ENCODE data around the gene PINK1.

The PINK1 gene

DNA sequence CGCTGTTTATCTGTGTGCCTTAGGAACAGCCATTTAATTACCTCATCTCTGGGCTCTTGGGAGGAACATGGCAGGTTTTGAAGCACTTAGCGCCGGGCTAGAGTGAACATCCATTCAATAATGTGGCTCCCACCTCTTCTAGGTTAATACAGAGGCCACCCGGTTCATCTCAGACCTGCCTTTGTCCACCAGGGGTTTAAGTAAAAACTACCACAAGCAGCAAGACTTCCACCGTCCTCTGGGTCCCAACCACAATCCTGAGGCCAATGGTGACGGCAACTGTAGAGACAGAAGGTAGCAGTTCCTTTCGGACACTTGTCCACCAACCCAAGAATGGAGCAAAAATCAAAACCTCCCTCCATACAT lies 28.8 kb downstream of the PINK1 start:
- H3K79me2 ChIP-seq (ENCODE audit: insufficient read depth, low read depth), result peaks cover 30% of the 10 kb centered on the region
- H3K4me2 ChIP-seq, result peak overlapping the region; percentile 81
- TF ChIP-seq, protein P1, sequence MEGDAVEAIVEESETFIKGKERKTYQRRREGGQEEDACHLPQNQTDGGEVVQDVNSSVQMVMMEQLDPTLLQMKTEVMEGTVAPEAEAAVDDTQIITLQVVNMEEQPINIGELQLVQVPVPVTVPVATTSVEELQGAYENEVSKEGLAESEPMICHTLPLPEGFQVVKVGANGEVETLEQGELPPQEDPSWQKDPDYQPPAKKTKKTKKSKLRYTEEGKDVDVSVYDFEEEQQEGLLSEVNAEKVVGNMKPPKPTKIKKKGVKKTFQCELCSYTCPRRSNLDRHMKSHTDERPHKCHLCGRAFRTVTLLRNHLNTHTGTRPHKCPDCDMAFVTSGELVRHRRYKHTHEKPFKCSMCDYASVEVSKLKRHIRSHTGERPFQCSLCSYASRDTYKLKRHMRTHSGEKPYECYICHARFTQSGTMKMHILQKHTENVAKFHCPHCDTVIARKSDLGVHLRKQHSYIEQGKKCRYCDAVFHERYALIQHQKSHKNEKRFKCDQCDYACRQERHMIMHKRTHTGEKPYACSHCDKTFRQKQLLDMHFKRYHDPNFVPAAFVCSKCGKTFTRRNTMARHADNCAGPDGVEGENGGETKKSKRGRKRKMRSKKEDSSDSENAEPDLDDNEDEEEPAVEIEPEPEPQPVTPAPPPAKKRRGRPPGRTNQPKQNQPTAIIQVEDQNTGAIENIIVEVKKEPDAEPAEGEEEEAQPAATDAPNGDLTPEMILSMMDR (conservative IDR thresholded peaks at IDR 0.05; ENCODE audit: low read depth, low read length), result no peak
- no peak overlapping the region for H3K27ac ChIP-seq
- no peaks in the 10 kb centered on the region for H4K20me1 ChIP-seq (ENCODE audit: insufficient read depth)
- H3K27me3 ChIP-seq (ENCODE audit: insufficient read depth, low read depth), result no peaks in the 10 kb centered on the region
- no peak overlapping the region for H3K4me3 ChIP-seq (IDR thresholded peaks at IDR 0.05; ENCODE audit: insufficient read depth, low read depth, low read length)
- no peak overlapping the region; the same call in 1 of the 2 replicates for H3K9ac ChIP-seq
- H2AFZ ChIP-seq (ENCODE audit: low read depth), result peak overlapping the region; percentile 77
- peaks cover 19% of the 10 kb centered on the region for H3K4me1 ChIP-seq (ENCODE audit: low read depth, poor library complexity, severe bottlenecking)
- H3K36me3 ChIP-seq (ENCODE audit: insufficient read depth), result no peaks in the 10 kb centered on the region

DNA sequence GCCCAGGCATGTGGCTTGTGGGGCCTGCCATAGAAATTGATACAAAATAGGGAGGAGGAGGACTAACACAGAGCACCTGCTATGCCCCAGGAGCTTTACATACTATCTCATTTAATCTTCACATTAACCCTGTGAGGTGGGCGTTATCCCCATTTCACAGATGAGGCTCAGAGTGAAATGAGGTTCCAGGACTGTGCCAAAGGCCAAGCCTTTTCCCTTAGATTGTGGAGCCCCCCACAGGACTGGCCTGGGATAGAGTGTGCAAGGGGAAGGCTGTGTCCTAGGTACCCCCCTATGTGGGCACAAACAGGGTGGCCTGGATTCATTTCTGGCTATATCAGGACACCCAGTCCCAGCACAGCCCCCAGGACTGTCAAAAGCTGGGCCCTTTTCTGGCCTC lies 30.1 kb downstream of the PINK1 start:
- H3K27me3 ChIP-seq (ENCODE audit: insufficient read depth, low read depth), result no peaks in the 10 kb centered on the region
- H3K79me2 ChIP-seq (ENCODE audit: insufficient read depth, low read depth), result peaks cover 29% of the 10 kb centered on the region
- no peak overlapping the region for H3K27ac ChIP-seq
- H4K20me1 ChIP-seq (ENCODE audit: insufficient read depth), result no peaks in the 10 kb centered on the region
- H3K4me2 ChIP-seq, result no peak overlapping the region
- H3K9ac ChIP-seq, result no peak overlapping the region
- no peak overlapping the region for H2AFZ ChIP-seq (ENCODE audit: low read depth)
- H3K4me3 ChIP-seq (IDR thresholded peaks at IDR 0.05; ENCODE audit: insufficient read depth, low read depth, low read length), result no peak overlapping the region
- no peaks in the 10 kb centered on the region for H3K36me3 ChIP-seq (ENCODE audit: insufficient read depth)
- peaks cover 19% of the 10 kb centered on the region for H3K4me1 ChIP-seq (ENCODE audit: low read depth, poor library complexity, severe bottlenecking)
- TF ChIP-seq, protein P1 (conservative IDR thresholded peaks at IDR 0.05; ENCODE audit: low read depth, low read length), result no peak

DNA sequence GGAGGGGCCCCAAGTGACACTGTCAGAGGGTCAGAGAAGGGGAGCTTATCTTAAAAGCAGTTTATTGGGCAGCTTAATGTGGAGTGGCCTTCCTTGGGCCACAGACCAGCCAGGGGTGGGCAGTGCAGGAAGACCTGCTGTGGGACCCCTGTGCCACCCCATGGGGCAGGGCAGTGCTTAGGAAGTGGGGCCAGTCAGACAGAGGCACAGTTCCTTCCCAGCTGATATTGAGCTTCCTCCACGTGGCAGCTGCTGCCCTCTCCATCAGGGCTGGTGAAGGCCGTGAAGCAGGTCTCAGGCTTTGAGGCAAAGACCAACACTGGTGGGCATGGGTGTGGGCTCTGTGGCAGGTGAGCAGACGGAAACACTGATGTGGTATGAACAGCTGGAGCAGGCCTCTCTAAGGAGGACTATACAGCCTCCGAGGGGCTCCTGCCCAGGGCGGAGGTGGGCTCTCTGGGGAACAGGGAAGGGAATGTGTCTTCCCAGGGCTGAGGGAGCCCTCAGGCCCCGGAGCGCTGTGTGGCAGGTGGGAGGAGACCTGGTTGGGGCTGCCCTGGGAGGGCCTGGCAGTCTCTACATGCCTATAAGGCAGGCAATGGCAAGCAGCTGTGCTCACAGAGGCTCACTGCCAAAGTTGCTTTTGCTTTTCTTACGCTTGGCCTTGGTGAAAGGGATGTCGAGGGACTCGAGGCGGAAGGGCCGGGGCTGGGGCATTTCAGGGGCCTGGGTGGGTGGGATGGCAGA lies 30.9 kb downstream of the PINK1 start:
- Histone ChIP-seq H3K79me2 (ENCODE audit: insufficient read depth, low read depth) (peaks cover 21% of the 10 kb centered on the region), H3K4me3 (IDR thresholded peaks at IDR 0.05; ENCODE audit: insufficient read depth, low read depth, low read length) (no peak overlapping the region), H3K27me3 (ENCODE audit: insufficient read depth, low read depth) (no peaks in the 10 kb centered on the region), H4K20me1 (ENCODE audit: insufficient read depth) (no peaks in the 10 kb centered on the region), H3K4me2 (no peak overlapping the region), H3K4me1 (ENCODE audit: low read depth, poor library complexity, severe bottlenecking) (peaks cover 17% of the 10 kb centered on the region), H3K9ac (no peak overlapping the region), H3K36me3 (ENCODE audit: insufficient read depth) (no peaks in the 10 kb centered on the region), H3K27ac (no peak overlapping the region), H2AFZ (ENCODE audit: low read depth) (no peak overlapping the region)
- TF ChIP-seq, protein P1 (conservative IDR thresholded peaks at IDR 0.05; ENCODE audit: low read depth, low read length), result no peak

DNA sequence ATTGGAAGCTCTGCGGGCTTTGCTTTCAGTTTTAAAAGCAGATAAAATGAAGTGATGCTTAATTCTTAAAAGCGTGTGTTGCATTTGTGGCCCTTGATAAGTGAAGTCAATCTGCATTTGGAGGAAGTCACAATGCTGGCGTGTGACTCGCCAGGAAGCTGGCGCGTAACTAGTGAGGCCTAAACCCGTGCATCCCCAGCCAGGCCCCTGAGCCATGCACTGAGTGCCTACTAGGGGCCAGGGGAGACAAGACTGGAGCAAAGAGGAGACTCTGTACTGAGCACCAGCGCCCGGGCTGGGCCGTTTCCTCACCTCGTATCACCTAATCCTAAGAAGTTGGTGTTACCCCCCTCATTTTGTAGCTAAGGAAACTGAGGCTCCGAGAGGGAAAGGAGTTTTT lies 32.5 kb downstream of the PINK1 start:
- Histone ChIP-seq H3K36me3 (ENCODE audit: insufficient read depth) (no peaks in the 10 kb centered on the region), H3K9ac (no peak overlapping the region), H2AFZ (ENCODE audit: low read depth) (no peak overlapping the region), H3K4me1 (ENCODE audit: low read depth, poor library complexity, severe bottlenecking) (peaks cover 4% of the 10 kb centered on the region), H3K4me3 (IDR thresholded peaks at IDR 0.05; ENCODE audit: insufficient read depth, low read depth, low read length) (no peak overlapping the region), H3K27me3 (ENCODE audit: insufficient read depth, low read depth) (no peaks in the 10 kb centered on the region; the same call in 1 of the 2 replicates), H3K27ac (no peak overlapping the region), H3K79me2 (ENCODE audit: insufficient read depth, low read depth) (peaks cover 5% of the 10 kb centered on the region), H3K4me2 (no peak overlapping the region), H4K20me1 (ENCODE audit: insufficient read depth) (no peaks in the 10 kb centered on the region)
- TF ChIP-seq, protein P1 (conservative IDR thresholded peaks at IDR 0.05; ENCODE audit: low read depth, low read length), result no peak

Data from KMS-11 (cell line).